CD4-positive, alpha-beta T cell treated with Interleukin-4 for 4 hours (primary cell): ENCODE measurements around the gene DOCK1.
"Not testable (repeated sequence)": the region's sequence is repeated elsewhere in the genome, so short reads cannot be mapped to it uniquely, and the experiment has no call there.

Source experiments
- DNase-seq: peaks from one replicate; pipeline ENCODE4 v3.0.0-alpha.2; 2020

The DOCK1 gene

GRCh38 chr10:126903656-126904360, 1.4 kb upstream of the DOCK1 start:
- DNase-seq: no peak

GRCh38 chr10:126904516-126904817, 761 bp upstream of the DOCK1 start:
- no peak for DNase-seq

- DNase-seq: no peak
Observed at GRCh38 chr10:126905776-126906703, 812 bp downstream of the DOCK1 start.

- DNase-seq: no peak
Observed at GRCh38 chr10:126906704-126907422, 1.6 kb downstream of the DOCK1 start.

GRCh38 chr10:126907423-126907970, 2.3 kb downstream of the DOCK1 start:
- DNase-seq: no peak

GRCh38 chr10:126908225-126908624, 3.0 kb downstream of the DOCK1 start:
- DNase-seq: no peak

- DNase-seq: no peak
Observed at GRCh38 chr10:126908729-126909128, 3.5 kb downstream of the DOCK1 start.

- DNase-seq: no peak
Observed at GRCh38 chr10:126909147-126909546, 3.9 kb downstream of the DOCK1 start.

- DNase-seq: no peak
Observed at GRCh38 chr10:126910196-126910595, 5.0 kb downstream of the DOCK1 start.

- DNase-seq: no peak
Observed at GRCh38 chr10:126910798-126911197, 5.6 kb downstream of the DOCK1 start.

GRCh38 chr10:126911301-126911700, 6.1 kb downstream of the DOCK1 start:
- DNase-seq: no peak

GRCh38 chr10:126913316-126913715, 8.1 kb downstream of the DOCK1 start:
- no peak for DNase-seq

GRCh38 chr10:126914561-126914960, 9.3 kb downstream of the DOCK1 start:
- no peak for DNase-seq

GRCh38 chr10:126916952-126917351, 11.7 kb downstream of the DOCK1 start:
- DNase-seq: not testable (repeated sequence)

- no peak for DNase-seq
Observed at GRCh38 chr10:126917375-126917774, 12.1 kb downstream of the DOCK1 start.

GRCh38 chr10:126917975-126918908, 13.0 kb downstream of the DOCK1 start:
- DNase-seq: no peak

- DNase-seq: no peak
Observed at GRCh38 chr10:126919426-126919825, 14.2 kb downstream of the DOCK1 start.

- DNase-seq: no peak
Observed at GRCh38 chr10:126921162-126921561, 15.9 kb downstream of the DOCK1 start.

GRCh38 chr10:126921974-126922525, 16.8 kb downstream of the DOCK1 start:
- no peak for DNase-seq

GRCh38 chr10:126924180-126924914, 19.1 kb downstream of the DOCK1 start:
- DNase-seq: no peak

GRCh38 chr10:126924915-126925300, 19.7 kb downstream of the DOCK1 start:
- no peak for DNase-seq
